CD14-positive monocyte (primary cell): ENCODE data around the gene MBTD1. TPM values are rescaled to one million over a fixed set of nuclear protein-coding genes. Genes with fewer than 3 reads are reported as not detected.

Experiments used
- DNase-seq, 3 donors: peaks; one replicate each; pipeline ENCODE4 v3.0.0-alpha.2; 2011 to 2022
- H2AFZ ChIP-seq: 2 replicates; pipeline ENCODE4 v1.6.0; 2012; ENCODE audit warnings: mild to moderate bottlenecking, low read depth, low read length, inconsistent platforms; ENCODE audit not compliant: insufficient read depth, poor library complexity, severe bottlenecking
- H3K27ac ChIP-seq, 2 donors: 1 replicate in 1 of 2; 2 replicates in 1 of 2; pipeline ENCODE4 v1.5.1; 2012 to 2013; ENCODE audit warnings: low read length in 2 of 2, control low read depth in 1 of 2, inconsistent platforms in 1 of 2, low read depth in 1 of 2, mild to moderate bottlenecking in 1 of 2
- H3K27me3 ChIP-seq, 2 donors: one replicate each; pipeline versions ENCODE4 v1.6.0 to v1.6.1; 2011 to 2013; ENCODE audit warnings: low read length in 2 of 2; ENCODE audit not compliant: control insufficient read depth in 2 of 2, insufficient read depth in 2 of 2
- H3K36me3 ChIP-seq, 2 donors: replicated peaks in 1 of 2; 1 replicate in 1 of 2; 2 replicates in 1 of 2; pipeline versions ENCODE4 v1.5.1 to v1.6.1; 2012 to 2013; ENCODE audit warnings: low read length in 2 of 2, control low read depth in 1 of 2, inconsistent platforms in 1 of 2, mild to moderate bottlenecking in 1 of 2; ENCODE audit not compliant: insufficient read depth in 2 of 2, control insufficient read depth in 1 of 2
- H3K4me1 ChIP-seq, 2 donors: 1 replicate in 1 of 2; 2 replicates in 1 of 2; pipeline versions ENCODE4 v1.5.1 to v1.6.1; 2012 to 2013; ENCODE audit warnings: low read length in 2 of 2, control low read depth in 1 of 2, inconsistent platforms in 1 of 2, mild to moderate bottlenecking in 1 of 2, moderate library complexity in 1 of 2; ENCODE audit not compliant: insufficient read depth in 2 of 2, control insufficient read depth in 1 of 2
- H3K4me2 ChIP-seq: replicated peaks from 2 replicates; pipeline ENCODE3; 2012; ENCODE audit warnings: low read length, moderate library complexity, mild to moderate bottlenecking; ENCODE audit not compliant: poor library complexity, severe bottlenecking; ENCODE audit errors: extremely low read depth
- H3K4me3 ChIP-seq, 3 experiments: fragments of 200-600 bp in 1 of 3; sonication (generic) in 1 of 3; replicated peaks in 1 of 3; 1 replicate in 2 of 3; 2 replicates in 1 of 3; pipeline ENCODE4 v1.5.1; 2011 to 2013; ENCODE audit warnings: low read length in 3 of 3, mild to moderate bottlenecking in 3 of 3, control low read depth in 2 of 3, low read depth in 2 of 3, inconsistent platforms in 1 of 3, moderate library complexity in 1 of 3
- H3K79me2 ChIP-seq: 2 replicates; pipeline ENCODE4 v1.6.0; 2012; ENCODE audit warnings: mild to moderate bottlenecking, control low read depth, inconsistent platforms, low read length, moderate library complexity; ENCODE audit not compliant: insufficient read depth
- H3K9ac ChIP-seq: 2 replicates; pipeline ENCODE4 v1.6.0; 2017; ENCODE audit warnings: low read length, mild to moderate bottlenecking; ENCODE audit not compliant: insufficient read depth, poor library complexity, severe bottlenecking
- H3K9me3 ChIP-seq, 2 donors: replicated peaks in 1 of 2; 1 replicate in 1 of 2; 2 replicates in 1 of 2; pipeline versions ENCODE4 v1.5.1 to v1.6.1; 2012 to 2013; ENCODE audit warnings: low read length in 2 of 2, control low read depth in 1 of 2; ENCODE audit not compliant: control insufficient read depth in 1 of 2, insufficient read depth in 1 of 2
- H4K20me1 ChIP-seq: 2 replicates; pipeline ENCODE4 v1.6.0; 2012; ENCODE audit warnings: mild to moderate bottlenecking, low read length, control low read depth, moderate library complexity; ENCODE audit not compliant: insufficient read depth
- H3K27ac Mint-ChIP-seq, 7 donors: one replicate each; pipeline ENCODE4 v1.8.0; 2020; ENCODE audit warnings: mild to moderate bottlenecking in 7 of 7, mixed read lengths in 7 of 7, moderate library complexity in 6 of 7, inconsistent platforms in 2 of 7
- H3K27me3 Mint-ChIP-seq, 3 donors: one replicate each; pipeline ENCODE4 v1.8.0; 2021 to 2022; ENCODE audit warnings: low read depth in 3 of 3, mild to moderate bottlenecking in 3 of 3, mixed read lengths in 3 of 3, moderate library complexity in 3 of 3, inconsistent platforms in 1 of 3
- H3K36me3 Mint-ChIP-seq, 2 donors: one replicate each; pipeline ENCODE4 v1.8.0; 2020; ENCODE audit warnings: mixed read lengths in 2 of 2, inconsistent platforms in 1 of 2, mild to moderate bottlenecking in 1 of 2
- H3K4me1 Mint-ChIP-seq: one replicate; pipeline ENCODE4 v1.8.0; 2020; ENCODE audit warnings: mild to moderate bottlenecking, mixed read lengths
- H3K4me3 Mint-ChIP-seq, 2 donors: one replicate each; pipeline ENCODE4 v1.8.0; 2020; ENCODE audit warnings: mild to moderate bottlenecking in 2 of 2, mixed read lengths in 2 of 2, moderate library complexity in 1 of 2
- H3K9me3 Mint-ChIP-seq, 7 donors: one replicate each; pipeline ENCODE4 v1.8.0; 2020 to 2022; ENCODE audit warnings: mixed read lengths in 7 of 7, mild to moderate bottlenecking in 6 of 7, moderate library complexity in 6 of 7, inconsistent platforms in 2 of 7
- WGBS: methylation state at CpG from one replicate; pipeline ENCODE4 v1.1.5; 2013; ENCODE audit warnings: missing lambda C conversion rate; ENCODE audit not compliant: insufficient coverage; 5-methylcytosine and 5-hydroxymethylcytosine counted together
- intact Hi-C, 2 donors: fragments of 100-400 bp; cut with micrococcal nuclease; formaldehyde crosslinking; loops; one replicate each; pipeline versions ENCODE4 v1.15.0 to v1.15.1; 2023
- polyA plus RNA-seq, 3 donors: library from polyadenylated mRNA; depleted of rRNA in 1 of 3; unstranded in 2 of 3; stranded (reverse) in 1 of 3; fragments of 300-500 nt in 2 of 3; fragments of >200 nt in 1 of 3; fragmentation: Illumina TruSeq in 2 of 3; gene quantifications; 1 replicate in 2 of 3; 2 replicates in 1 of 3; pipeline ENCODE4 v1.2.3, GENCODE V29; 2012 to 2021
- TF ChIP-seq, protein P1 (sequence below): fragments of 200-600 bp; IDR thresholded peaks from one replicate; pipeline ENCODE4 v1.8.0; 2022; ENCODE audit warnings: antibody characterized with exemption, mild to moderate bottlenecking

Gene MBTD1
- polyA plus RNA-seq, 3 donors, result 5.9 to 11.3 (median 10.0) TPM

DNA sequence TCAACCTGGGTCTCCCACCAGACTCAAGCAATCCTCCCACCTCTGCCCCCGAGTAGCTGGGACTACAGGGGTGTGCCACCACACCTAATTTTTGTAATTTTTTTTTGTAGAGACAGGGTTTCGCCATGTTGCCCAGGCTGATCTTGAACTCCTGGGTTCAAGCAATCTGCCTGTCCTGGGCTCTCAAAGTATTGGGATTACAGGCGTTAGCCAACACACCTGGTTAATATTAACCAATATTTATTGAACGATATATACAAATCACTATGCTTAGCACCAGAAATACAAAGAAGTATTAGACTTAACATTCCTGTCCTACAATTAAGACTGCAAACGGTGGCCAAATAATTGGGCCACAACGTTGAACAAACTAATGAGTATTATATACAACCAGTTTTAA is 4.2 kb downstream of the MBTD1 start:
- no peak overlapping the region for H3K4me3 ChIP-seq
- intact Hi-C loops, result no loop called here
- no peak overlapping the region for H3K9ac ChIP-seq
- Mint-ChIP-seq H3K4me1 (peaks cover 25% of the 10 kb centered on the region), H3K36me3 (peaks cover 38 to 43% of the 10 kb centered on the region in 2 donors), H3K27me3 (peaks cover 0 to 2% (median 1%) of the 10 kb centered on the region in 3 donors), H3K4me3 (no peak overlapping the region), H3K9me3 (peaks cover 0 to 2% (median 0%) of the 10 kb centered on the region in 7 donors), H3K27ac (peak overlapping the region in 1 of 7 donors; percentile 40)
- peaks cover 35 to 59% of the 10 kb centered on the region in 2 donors for H3K36me3 ChIP-seq
- no peaks in the 10 kb centered on the region for H3K27me3 ChIP-seq
- H3K4me1 ChIP-seq, result peaks cover 14 to 24% of the 10 kb centered on the region in 2 donors
- DNase-seq, result no peak
- peaks cover 87% of the 10 kb centered on the region for H3K79me2 ChIP-seq
- H2AFZ ChIP-seq, result no peak overlapping the region
- 100% methylated on average over 2 of the region's 6 CpGs for WGBS
- H3K4me2 ChIP-seq, result no peak overlapping the region
- TF ChIP-seq, protein P1, sequence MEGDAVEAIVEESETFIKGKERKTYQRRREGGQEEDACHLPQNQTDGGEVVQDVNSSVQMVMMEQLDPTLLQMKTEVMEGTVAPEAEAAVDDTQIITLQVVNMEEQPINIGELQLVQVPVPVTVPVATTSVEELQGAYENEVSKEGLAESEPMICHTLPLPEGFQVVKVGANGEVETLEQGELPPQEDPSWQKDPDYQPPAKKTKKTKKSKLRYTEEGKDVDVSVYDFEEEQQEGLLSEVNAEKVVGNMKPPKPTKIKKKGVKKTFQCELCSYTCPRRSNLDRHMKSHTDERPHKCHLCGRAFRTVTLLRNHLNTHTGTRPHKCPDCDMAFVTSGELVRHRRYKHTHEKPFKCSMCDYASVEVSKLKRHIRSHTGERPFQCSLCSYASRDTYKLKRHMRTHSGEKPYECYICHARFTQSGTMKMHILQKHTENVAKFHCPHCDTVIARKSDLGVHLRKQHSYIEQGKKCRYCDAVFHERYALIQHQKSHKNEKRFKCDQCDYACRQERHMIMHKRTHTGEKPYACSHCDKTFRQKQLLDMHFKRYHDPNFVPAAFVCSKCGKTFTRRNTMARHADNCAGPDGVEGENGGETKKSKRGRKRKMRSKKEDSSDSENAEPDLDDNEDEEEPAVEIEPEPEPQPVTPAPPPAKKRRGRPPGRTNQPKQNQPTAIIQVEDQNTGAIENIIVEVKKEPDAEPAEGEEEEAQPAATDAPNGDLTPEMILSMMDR, result no peak
- H3K9me3 ChIP-seq, result no peaks in the 10 kb centered on the region
- H3K27ac ChIP-seq, result no peak overlapping the region
- peaks cover 76% of the 10 kb centered on the region for H4K20me1 ChIP-seq

DNA sequence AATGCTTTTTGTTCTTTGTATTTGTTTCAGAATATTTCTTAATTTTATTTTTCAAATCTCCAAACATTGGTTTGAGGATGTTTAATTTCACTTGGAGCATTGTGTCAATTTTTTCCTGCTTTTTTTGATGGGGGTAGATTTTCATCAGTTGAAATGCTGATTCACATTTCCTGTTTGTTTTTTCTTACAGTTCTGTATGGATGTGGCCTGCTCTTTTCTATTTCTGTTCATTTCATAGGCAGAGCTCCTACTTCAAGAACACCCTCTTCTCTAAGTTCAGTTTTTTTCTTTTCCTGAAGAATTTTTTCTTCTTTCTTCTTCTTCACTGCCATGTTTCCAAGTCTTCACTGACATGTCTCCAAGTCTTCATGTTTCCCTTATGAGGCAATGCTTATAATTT is 8.8 kb downstream of the MBTD1 start:
- peaks cover 7% of the 10 kb centered on the region for H3K4me1 Mint-ChIP-seq
- peak overlapping the region in 1 of 7 donors; percentile 20 for H3K27ac Mint-ChIP-seq
- Histone ChIP-seq H3K27me3 (no peaks in the 10 kb centered on the region), H3K27ac (peak overlapping the region in 1 of 2 donors; percentile 5), H3K36me3 (peaks cover 30 to 50% of the 10 kb centered on the region in 2 donors), H3K79me2 (peaks cover 46% of the 10 kb centered on the region), H3K9me3 (no peaks in the 10 kb centered on the region), H3K4me1 (no peaks in the 10 kb centered on the region), H3K4me2 (no peak overlapping the region), H2AFZ (no peak overlapping the region), H3K4me3 (no peak overlapping the region), H4K20me1 (peaks cover 42% of the 10 kb centered on the region), H3K9ac (no peak overlapping the region)
- H3K4me3 Mint-ChIP-seq, result no peak overlapping the region
- intact Hi-C loops, result no loop called here
- H3K27me3 Mint-ChIP-seq, result peaks cover 0 to 1% (median 0%) of the 10 kb centered on the region in 3 donors
- peaks cover 37 to 55% of the 10 kb centered on the region in 2 donors for H3K36me3 Mint-ChIP-seq
- H3K9me3 Mint-ChIP-seq, result no peaks in the 10 kb centered on the region
- DNase-seq, result no peak
- TF ChIP-seq, protein P1, result no peak
